Ishikawa (cell line): ENCODE measurements around the gene FRMPD2.

ENCODE experiments used
- EGR1 ChIP-seq: IDR thresholded peaks from 2 replicates; pipeline ENCODE4 v1.6.1; 2012
- EP300 ChIP-seq: IDR thresholded peaks from 2 replicates; pipeline ENCODE4 v1.6.1; 2012; ENCODE audit warnings: borderline replicate concordance
- RAD21 ChIP-seq: IDR thresholded peaks from 2 replicates; pipeline ENCODE4 v1.6.1; 2012; ENCODE audit warnings: low read depth
- TAF1 ChIP-seq: IDR thresholded peaks from 2 replicates; pipeline ENCODE4 v1.6.1; 2012; ENCODE audit warnings: low read depth, mild to moderate bottlenecking
- YY1 ChIP-seq: IDR thresholded peaks from 2 replicates; pipeline ENCODE4 v1.6.1; 2012; ENCODE audit warnings: low read depth
- TF ChIP-seq, protein P1 (sequence below): IDR thresholded peaks from 2 replicates; pipeline ENCODE4 v1.6.1; 2012; ENCODE audit warnings: low read depth, mild to moderate bottlenecking
- TF ChIP-seq, protein P2 (sequence below): IDR thresholded peaks from 2 replicates; pipeline ENCODE4 v1.6.1; 2012

DNA sequence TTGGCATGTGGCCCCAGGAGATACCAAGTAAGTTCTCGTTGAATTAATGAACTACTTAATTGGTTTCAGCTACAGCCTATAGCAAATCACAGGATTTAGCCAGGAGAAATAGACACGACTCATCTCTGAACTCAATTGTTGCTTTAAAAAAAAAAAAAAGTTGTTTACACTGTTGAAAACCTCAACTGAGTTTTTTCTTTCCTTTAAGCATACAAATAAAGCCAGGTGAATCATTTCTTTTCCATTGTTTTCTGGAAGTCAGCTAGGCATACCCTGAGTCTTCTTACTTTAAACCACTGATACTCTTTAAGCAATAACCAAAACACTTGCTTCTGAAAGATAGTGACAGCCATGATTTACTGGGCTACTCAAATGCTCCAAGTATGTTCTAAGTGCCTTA, 755 bp downstream of the FRMPD2 start:
- TF ChIP-seq YY1 = no peak
- TF ChIP-seq RAD21 = no peak
- no peak for TF ChIP-seq TAF1
- TF ChIP-seq, protein P1, sequence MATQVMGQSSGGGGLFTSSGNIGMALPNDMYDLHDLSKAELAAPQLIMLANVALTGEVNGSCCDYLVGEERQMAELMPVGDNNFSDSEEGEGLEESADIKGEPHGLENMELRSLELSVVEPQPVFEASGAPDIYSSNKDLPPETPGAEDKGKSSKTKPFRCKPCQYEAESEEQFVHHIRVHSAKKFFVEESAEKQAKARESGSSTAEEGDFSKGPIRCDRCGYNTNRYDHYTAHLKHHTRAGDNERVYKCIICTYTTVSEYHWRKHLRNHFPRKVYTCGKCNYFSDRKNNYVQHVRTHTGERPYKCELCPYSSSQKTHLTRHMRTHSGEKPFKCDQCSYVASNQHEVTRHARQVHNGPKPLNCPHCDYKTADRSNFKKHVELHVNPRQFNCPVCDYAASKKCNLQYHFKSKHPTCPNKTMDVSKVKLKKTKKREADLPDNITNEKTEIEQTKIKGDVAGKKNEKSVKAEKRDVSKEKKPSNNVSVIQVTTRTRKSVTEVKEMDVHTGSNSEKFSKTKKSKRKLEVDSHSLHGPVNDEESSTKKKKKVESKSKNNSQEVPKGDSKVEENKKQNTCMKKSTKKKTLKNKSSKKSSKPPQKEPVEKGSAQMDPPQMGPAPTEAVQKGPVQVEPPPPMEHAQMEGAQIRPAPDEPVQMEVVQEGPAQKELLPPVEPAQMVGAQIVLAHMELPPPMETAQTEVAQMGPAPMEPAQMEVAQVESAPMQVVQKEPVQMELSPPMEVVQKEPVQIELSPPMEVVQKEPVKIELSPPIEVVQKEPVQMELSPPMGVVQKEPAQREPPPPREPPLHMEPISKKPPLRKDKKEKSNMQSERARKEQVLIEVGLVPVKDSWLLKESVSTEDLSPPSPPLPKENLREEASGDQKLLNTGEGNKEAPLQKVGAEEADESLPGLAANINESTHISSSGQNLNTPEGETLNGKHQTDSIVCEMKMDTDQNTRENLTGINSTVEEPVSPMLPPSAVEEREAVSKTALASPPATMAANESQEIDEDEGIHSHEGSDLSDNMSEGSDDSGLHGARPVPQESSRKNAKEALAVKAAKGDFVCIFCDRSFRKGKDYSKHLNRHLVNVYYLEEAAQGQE = no peak
- no peak for TF ChIP-seq EGR1
- TF ChIP-seq, protein P2, sequence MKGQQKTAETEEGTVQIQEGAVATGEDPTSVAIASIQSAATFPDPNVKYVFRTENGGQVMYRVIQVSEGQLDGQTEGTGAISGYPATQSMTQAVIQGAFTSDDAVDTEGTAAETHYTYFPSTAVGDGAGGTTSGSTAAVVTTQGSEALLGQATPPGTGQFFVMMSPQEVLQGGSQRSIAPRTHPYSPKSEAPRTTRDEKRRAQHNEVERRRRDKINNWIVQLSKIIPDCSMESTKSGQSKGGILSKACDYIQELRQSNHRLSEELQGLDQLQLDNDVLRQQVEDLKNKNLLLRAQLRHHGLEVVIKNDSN = no peak
- TF ChIP-seq EP300 = no peak
